Activated naive CD4-positive, alpha-beta T cell treated with anti-CD3 and anti-CD28 coated beads, Interleukin-2, amount 50 U/mL, for 16 hours (primary cell): Measurements from ENCODE around the gene NBPF9.
"Not testable (repeated sequence)": the region's sequence is repeated elsewhere in the genome, so short reads cannot be mapped to it uniquely, and the experiment has no call there.

Experiments used
- DNase-seq: peaks from one replicate; pipeline ENCODE4 v3.0.0-alpha.2; 2020

Gene NBPF9

GRCh38 chr1:149013513-149013912 is 89.8 kb downstream of the NBPF9 start:
- not testable (repeated sequence) for DNase-seq

GRCh38 chr1:149012599-149012998 is 90.8 kb downstream of the NBPF9 start:
- DNase-seq = not testable (repeated sequence)

- DNase-seq = not testable (repeated sequence)
Measured at GRCh38 chr1:149009761-149010160, 93.6 kb downstream of the NBPF9 start.

GRCh38 chr1:149008769-149009168 is 94.6 kb downstream of the NBPF9 start:
- DNase-seq = not testable (repeated sequence)

- DNase-seq = not testable (repeated sequence)
Measured at GRCh38 chr1:149008326-149008725, 95.0 kb downstream of the NBPF9 start.
